Activated CD8-positive, alpha-beta memory T cell treated with anti-CD3 and anti-CD28 coated beads, Interleukin-2, amount 10 ng/mL, durations not matched to agents 7 days and 5 days (primary cell): ENCODE measurements around the gene CHST4. TPM values are rescaled to one million over a fixed set of nuclear protein-coding genes. Genes with fewer than 3 reads are reported as not detected.
"Not testable (repeated sequence)": the region's sequence is repeated elsewhere in the genome, so short reads cannot be mapped to it uniquely, and the experiment has no call there.

Experiments used
- ATAC-seq: fragments of 150-1000 bp; cut with Tn5 transposase; one replicate; pipeline ENCODE4 v1.10.0; 2021; ENCODE audit warnings: moderate library complexity
- CTCF ChIA-PET: fragments of 350-600 bp; sonication (Branson Sonifier 250); formaldehyde crosslinking; loops from one replicate; lab custom pipeline; 2021; ENCODE audit warnings: antibody characterized with exemption; lab: Charles Lee
- DNase-seq: peaks from one replicate; pipeline ENCODE4 v3.0.0-alpha.2; 2020
- H3K27ac Mint-ChIP-seq: one replicate; pipeline ENCODE4 v1.8.0; 2021; ENCODE audit warnings: mild to moderate bottlenecking, mixed read lengths
- H3K27me3 Mint-ChIP-seq: one replicate; pipeline ENCODE4 v1.8.0; 2021; ENCODE audit warnings: mixed read lengths
- H3K36me3 Mint-ChIP-seq: one replicate; pipeline ENCODE4 v1.8.0; 2021; ENCODE audit warnings: mild to moderate bottlenecking, mixed read lengths
- H3K4me1 Mint-ChIP-seq: one replicate; pipeline ENCODE4 v1.8.0; 2021; ENCODE audit warnings: mixed read lengths
- H3K4me3 Mint-ChIP-seq: one replicate; pipeline ENCODE4 v1.8.0; 2021; ENCODE audit warnings: mild to moderate bottlenecking, moderate library complexity, mixed read lengths
- H3K9me3 Mint-ChIP-seq: one replicate; pipeline ENCODE4 v1.8.0; 2022; ENCODE audit warnings: low read depth, mixed read lengths
- total RNA-seq, 2 experiments: library from RNA; stranded (reverse); gene quantifications; one replicate each; pipeline ENCODE4 v1.2.3, GENCODE V29; 2021

Gene CHST4
- total RNA-seq, 2 experiments from 2014 or later, result not detected

DNA sequence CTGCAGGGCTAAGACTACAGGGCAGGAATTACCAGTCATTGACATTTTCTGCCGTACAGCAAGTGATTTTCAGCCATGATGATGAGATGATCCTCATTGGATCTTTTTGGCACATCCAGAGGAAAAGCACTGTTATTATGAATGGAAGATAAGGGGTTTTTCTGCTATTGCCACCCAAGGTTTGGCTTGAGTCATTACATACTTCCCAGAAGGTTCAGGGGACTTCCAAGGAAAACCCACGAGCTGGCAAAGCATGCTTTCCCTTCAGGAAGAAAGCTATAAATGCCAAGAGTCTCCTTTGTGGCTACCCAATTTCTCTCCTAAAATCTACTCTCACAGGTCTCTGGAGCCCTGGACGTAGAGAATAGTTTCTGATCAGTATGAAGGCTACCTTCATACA, 6.1 kb downstream of the CHST4 start:
- Mint-ChIP-seq H3K36me3 (no peaks in the 10 kb centered on the region), H3K4me3 (no peak overlapping the region), H3K27me3 (peaks cover 17% of the 10 kb centered on the region), H3K4me1 (no peaks in the 10 kb centered on the region), H3K27ac (no peak overlapping the region), H3K9me3 (no peaks in the 10 kb centered on the region)
- no peak for DNase-seq
- CTCF ChIA-PET, result no interaction called here
- ATAC-seq, result no peak

DNA sequence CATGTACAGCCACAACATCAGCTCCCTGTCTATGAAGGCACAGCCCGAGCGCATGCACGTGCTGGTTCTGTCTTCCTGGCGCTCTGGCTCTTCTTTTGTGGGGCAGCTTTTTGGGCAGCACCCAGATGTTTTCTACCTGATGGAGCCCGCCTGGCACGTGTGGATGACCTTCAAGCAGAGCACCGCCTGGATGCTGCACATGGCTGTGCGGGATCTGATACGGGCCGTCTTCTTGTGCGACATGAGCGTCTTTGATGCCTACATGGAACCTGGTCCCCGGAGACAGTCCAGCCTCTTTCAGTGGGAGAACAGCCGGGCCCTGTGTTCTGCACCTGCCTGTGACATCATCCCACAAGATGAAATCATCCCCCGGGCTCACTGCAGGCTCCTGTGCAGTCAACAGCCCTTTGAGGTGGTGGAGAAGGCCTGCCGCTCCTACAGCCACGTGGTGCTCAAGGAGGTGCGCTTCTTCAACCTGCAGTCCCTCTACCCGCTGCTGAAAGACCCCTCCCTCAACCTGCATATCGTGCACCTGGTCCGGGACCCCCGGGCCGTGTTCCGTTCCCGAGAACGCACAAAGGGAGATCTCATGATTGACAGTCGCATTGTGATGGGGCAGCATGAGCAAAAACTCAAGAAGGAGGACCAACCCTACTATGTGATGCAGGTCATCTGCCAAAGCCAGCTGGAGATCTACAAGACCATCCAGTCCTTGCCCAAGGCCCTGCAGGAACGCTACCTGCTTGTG, 10.7 kb downstream of the CHST4 start:
- Mint-ChIP-seq H3K36me3 (no peaks in the 10 kb centered on the region), H3K27ac (no peak overlapping the region), H3K4me1 (no peaks in the 10 kb centered on the region), H3K4me3 (no peak overlapping the region), H3K27me3 (peaks cover 4% of the 10 kb centered on the region), H3K9me3 (no peaks in the 10 kb centered on the region)
- DNase-seq (no peak), ATAC-seq (no peak)
- CTCF ChIA-PET, result interaction anchor here (1.9 kb wide), 1 partner anchor 124 kb away, joined by 8 read pairs; no protein-coding TSS in a partner anchor

DNA sequence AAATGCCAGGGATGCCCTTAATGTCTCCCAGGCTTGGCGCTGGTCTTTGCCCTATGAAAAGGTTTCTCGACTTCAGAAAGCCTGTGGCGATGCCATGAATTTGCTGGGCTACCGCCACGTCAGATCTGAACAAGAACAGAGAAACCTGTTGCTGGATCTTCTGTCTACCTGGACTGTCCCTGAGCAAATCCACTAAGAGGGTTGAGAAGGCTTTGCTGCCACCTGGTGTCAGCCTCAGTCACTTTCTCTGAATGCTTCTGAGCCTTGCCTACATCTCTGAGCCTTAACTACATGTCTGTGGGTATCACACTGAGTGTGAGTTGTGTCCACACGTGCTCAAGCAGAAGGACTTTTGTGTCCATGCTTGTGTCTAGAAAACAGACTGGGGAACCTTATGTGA, 11.4 kb downstream of the CHST4 start:
- no peak overlapping the region for H3K27ac Mint-ChIP-seq
- H3K4me1 Mint-ChIP-seq, result peaks cover 2% of the 10 kb centered on the region
- CTCF ChIA-PET, result interaction anchor here (1.1 to 2.5 kb wide), 5 partner anchors 18 to 127 kb away, joined by 3 to 11 read pairs (median 4); no protein-coding TSS in a partner anchor
- no peaks in the 10 kb centered on the region for H3K9me3 Mint-ChIP-seq
- no peak overlapping the region for H3K4me3 Mint-ChIP-seq
- no peaks in the 10 kb centered on the region for H3K36me3 Mint-ChIP-seq
- ATAC-seq (peak; percentile 69), DNase-seq (peak; percentile 50)
- peaks cover 4% of the 10 kb centered on the region for H3K27me3 Mint-ChIP-seq

DNA sequence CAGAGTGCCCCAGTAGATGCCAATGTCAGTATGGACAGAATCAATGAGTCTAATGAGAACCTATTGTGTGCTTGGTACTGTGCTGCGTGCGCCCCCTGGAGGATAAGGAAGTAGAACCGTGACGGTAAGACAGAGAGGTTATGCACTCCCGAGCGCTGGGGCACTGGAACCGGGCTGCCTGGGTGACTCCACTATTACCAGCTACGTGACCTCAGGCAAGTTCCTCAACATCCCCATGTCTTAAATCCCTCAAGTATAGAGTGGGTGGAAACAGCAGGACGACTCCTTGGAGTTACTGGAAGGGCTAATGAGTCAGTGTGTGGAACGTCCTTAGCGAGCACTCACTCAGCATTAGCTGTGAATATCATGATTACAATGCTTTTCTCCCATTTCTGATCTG, 16.2 kb downstream of the CHST4 start:
- no peaks in the 10 kb centered on the region for H3K36me3 Mint-ChIP-seq
- H3K9me3 Mint-ChIP-seq, result no peaks in the 10 kb centered on the region
- no peaks in the 10 kb centered on the region for H3K27me3 Mint-ChIP-seq
- peaks cover 2% of the 10 kb centered on the region for H3K4me1 Mint-ChIP-seq
- DNase-seq (peak; percentile 75), ATAC-seq (peak; percentile 91)
- no peak overlapping the region for H3K4me3 Mint-ChIP-seq
- no peak overlapping the region for H3K27ac Mint-ChIP-seq
- CTCF ChIA-PET, result interaction anchor here (1.0 to 2.1 kb wide), 4 partner anchors 42 to 131 kb away, joined by 3 to 9 read pairs (median 6); no protein-coding TSS in a partner anchor

DNA sequence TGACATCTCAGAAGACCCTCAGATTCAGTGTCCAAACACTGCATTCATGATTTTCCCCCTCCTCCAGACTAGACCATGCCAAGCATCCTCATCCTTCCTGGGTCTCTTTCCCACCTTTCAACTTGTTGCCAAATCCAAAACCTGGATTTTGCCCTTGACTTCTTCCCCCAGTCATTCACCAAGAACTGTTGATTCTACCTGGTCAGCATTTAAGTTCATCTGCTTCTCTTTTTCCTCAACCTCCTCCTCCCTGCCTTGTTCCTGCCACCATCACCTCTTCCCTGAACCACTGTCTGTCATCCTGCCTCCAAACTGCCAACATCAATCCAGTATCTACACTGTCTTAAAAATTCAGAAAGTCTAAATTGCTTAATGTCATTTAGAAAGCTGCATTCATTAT, 20.9 kb downstream of the CHST4 start:
- H3K4me3 Mint-ChIP-seq, result no peak overlapping the region
- DNase-seq, result no peak
- H3K36me3 Mint-ChIP-seq, result no peaks in the 10 kb centered on the region
- H3K27ac Mint-ChIP-seq, result no peak overlapping the region
- CTCF ChIA-PET, result no interaction called here
- H3K27me3 Mint-ChIP-seq, result peaks cover 10% of the 10 kb centered on the region
- H3K9me3 Mint-ChIP-seq, result no peaks in the 10 kb centered on the region
- peaks cover 2% of the 10 kb centered on the region for H3K4me1 Mint-ChIP-seq
- ATAC-seq, result no peak

DNA sequence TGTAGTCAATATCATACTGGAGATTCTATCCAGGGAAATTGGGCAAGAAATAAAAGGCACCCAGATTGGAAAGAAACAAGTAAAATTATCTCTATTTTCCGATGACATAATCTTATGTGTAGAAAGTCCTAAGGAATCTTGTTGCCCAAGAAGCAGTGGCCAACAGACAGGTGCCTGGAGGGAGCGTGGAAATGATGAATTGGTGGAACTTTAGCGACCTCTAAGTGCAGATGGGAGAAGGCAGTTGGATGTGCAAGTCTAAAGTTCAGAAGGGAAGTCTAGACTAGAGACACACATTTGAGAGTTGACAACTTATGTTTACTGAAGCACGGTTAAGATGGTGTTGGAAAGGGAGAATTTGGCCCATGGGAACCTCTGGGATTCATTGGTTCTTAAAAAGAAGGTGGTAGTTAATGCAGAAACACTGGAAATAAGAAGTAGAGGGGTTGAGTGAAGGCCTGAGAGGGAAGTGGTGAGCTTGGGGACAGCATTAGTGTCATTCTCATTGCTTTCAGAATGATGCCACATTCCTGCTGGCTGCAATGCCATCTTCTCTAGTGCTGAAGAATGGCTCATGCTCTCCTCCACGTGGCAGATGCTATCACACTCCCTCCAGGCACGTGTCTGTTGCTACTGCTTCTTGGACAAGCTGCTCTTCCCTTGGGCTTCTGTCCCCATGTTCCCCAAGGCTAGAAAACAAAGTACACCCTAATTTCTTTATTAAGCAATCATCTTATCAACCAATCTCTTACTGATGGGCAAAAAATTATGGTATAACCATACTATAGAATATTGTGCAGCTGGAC, 26.7 kb downstream of the CHST4 start:
- Mint-ChIP-seq H3K4me3 (no peak overlapping the region), H3K27me3 (peaks cover 18% of the 10 kb centered on the region), H3K36me3 (no peaks in the 10 kb centered on the region), H3K4me1 (no peaks in the 10 kb centered on the region), H3K27ac (no peak overlapping the region), H3K9me3 (no peaks in the 10 kb centered on the region)
- no peak for DNase-seq
- no peak for ATAC-seq
- CTCF ChIA-PET, result interaction anchor here (1.6 to 1.7 kb wide), 2 partner anchors 12 to 58 kb away, joined by 4 to 6 read pairs; no protein-coding TSS in a partner anchor

DNA sequence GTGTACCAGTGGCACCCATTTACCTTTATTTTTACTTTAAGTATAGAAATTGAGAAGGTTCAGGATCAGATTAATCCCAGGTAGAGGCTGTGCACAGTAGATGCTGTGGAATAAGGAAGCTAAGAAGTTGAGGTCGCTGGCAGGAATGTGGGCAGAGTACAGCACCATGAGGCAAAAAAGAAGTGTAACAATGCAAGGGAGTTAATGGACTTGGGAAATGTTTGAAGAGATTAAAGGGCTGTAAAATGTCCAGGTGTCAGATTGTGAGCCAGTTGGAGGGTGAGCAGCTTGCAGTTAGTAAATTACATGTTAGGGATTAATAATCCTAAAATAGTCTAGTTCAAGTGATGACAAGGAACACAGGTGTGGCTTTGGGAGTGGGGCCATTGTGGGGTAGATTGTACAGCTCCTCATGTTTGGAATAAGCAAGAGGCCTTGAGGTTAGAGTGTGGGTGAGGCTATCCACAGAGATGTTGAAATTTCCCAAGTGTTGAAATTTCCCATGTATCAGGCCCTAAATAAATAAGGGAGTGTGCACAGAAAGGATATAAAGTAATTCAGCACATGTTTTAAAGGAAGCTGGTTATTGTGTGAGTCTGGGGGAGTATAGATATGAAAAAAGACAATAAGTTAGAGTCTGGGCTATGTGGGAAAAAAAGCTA, 29.1 kb downstream of the CHST4 start:
- Mint-ChIP-seq H3K9me3 (no peaks in the 10 kb centered on the region), H3K27me3 (peaks cover 32% of the 10 kb centered on the region), H3K36me3 (no peaks in the 10 kb centered on the region), H3K4me1 (no peaks in the 10 kb centered on the region), H3K4me3 (no peak overlapping the region), H3K27ac (no peak overlapping the region)
- DNase-seq, result no peak
- no peak for ATAC-seq
- CTCF ChIA-PET, result interaction anchor here (1.5 to 1.6 kb wide), 2 partner anchors 9 to 17 kb away, joined by 4 to 5 read pairs; no protein-coding TSS in a partner anchor

DNA sequence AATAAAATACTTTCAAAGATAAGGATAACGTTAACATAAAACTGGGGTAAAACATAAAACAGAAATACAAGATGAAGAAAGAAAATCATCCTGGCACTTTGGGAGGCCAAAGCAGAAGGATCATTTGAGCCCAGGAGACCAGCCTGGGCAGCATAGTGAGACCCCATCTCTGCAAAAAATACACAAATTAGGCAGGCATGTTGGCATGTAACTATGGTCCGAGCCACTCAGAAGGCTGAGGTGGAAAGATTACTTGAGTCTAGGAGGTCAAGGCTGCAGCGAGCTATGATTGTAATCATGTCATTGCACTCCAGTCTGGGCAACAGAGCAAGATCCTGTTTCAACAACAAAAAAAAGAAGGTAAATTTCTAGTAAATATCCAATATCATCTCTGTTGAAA, 31.1 kb downstream of the CHST4 start:
- DNase-seq, result no peak
- Mint-ChIP-seq H3K4me3 (no peak overlapping the region), H3K4me1 (no peaks in the 10 kb centered on the region), H3K27me3 (peaks cover 31% of the 10 kb centered on the region), H3K27ac (no peak overlapping the region), H3K36me3 (no peaks in the 10 kb centered on the region), H3K9me3 (no peaks in the 10 kb centered on the region)
- ATAC-seq, result no peak
- CTCF ChIA-PET, result no interaction called here

DNA sequence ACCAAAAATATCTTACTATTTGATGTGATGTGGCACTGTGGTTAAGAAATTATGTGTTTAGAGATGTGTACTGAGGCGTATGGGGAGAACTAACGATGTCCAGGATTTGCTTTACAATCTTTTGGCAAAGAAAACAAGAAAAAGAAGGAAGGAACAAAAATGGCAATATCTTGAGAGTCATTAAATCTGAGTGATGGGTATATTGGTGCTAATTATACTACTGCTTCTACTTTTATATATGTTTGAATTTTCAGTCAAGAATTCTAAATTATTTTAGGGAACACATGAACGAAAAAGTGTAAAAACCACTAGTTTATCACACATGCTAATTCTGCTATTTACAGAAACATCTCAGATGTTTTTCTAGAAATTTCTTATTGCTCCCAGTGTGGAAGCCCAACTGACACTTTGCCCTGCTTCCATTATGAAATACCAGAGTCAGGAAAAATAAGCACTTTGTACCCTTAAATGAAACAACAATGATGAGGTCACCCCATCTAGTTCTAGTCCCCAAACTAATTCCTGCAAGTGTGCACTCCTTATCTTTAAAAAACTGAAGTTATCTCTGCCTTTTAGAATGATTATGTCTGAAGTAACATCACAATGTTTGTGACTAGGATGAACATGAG, 31.8 kb downstream of the CHST4 start:
- H3K27me3 Mint-ChIP-seq, result peaks cover 28% of the 10 kb centered on the region
- H3K4me3 Mint-ChIP-seq, result no peak overlapping the region
- H3K27ac Mint-ChIP-seq, result no peak overlapping the region
- no peak for DNase-seq
- H3K4me1 Mint-ChIP-seq, result no peaks in the 10 kb centered on the region
- ATAC-seq, result no peak
- peaks cover 2% of the 10 kb centered on the region for H3K36me3 Mint-ChIP-seq
- H3K9me3 Mint-ChIP-seq, result no peaks in the 10 kb centered on the region
- CTCF ChIA-PET, result no interaction called here

DNA sequence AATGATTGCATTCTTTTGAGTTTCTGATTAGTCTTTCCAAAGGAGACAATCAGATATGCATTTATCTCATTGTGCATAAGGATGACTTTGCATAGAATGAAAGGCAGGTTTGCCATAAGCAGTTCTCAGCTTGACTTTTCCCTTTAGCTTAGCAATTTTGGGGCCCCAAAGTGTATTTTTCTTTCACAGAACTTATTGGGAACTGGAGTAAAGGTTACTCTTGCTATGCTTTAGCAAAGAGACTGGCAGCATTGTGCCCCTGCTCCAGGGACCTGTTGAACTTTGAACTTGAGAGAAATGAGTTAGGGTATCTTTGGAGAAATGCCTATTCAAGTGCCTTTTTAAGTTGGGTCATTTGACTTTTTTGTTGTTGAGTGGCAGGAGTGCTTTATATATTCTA, 33.6 kb downstream of the CHST4 start:
- CTCF ChIA-PET, result no interaction called here
- no peak for ATAC-seq

DNA sequence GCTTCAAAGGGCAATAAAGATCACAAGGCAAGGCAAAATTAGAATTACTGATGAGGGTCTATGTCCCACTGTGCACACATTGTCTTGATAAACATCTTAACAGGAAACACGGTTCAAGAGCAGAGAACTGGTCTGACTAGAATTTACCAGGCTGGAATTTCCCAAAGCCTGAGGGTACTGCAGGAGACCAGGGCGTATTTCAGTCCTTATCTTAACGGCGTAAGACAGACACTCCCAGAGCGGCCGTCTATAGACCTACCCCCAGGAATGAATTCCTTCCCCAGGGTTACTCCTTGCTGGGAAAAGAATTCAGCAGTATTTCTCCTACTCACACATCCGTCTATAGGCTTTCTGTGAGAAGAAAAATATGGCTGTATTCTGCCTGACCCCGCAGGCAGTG, 35.7 kb downstream of the CHST4 start:
- CTCF ChIA-PET, DNase-seq, H3K36me3 Mint-ChIP-seq, H3K9me3 Mint-ChIP-seq, ATAC-seq, H3K4me3 Mint-ChIP-seq, H3K27ac Mint-ChIP-seq: not testable (repeated sequence)
- peaks cover 18% of the 10 kb centered on the region for H3K4me1 Mint-ChIP-seq
- H3K27me3 Mint-ChIP-seq, result peaks cover 28% of the 10 kb centered on the region

More for the DNA sequence above, 33.6 kb downstream of the CHST4 start:
- Mint-ChIP-seq H3K9me3 (no peaks in the 10 kb centered on the region), H3K27ac (no peak overlapping the region), H3K4me1 (peaks cover 5% of the 10 kb centered on the region), H3K36me3 (peaks cover 2% of the 10 kb centered on the region), H3K27me3 (peaks cover 28% of the 10 kb centered on the region), H3K4me3 (no peak overlapping the region)
- DNase-seq, result no peak

DNA sequence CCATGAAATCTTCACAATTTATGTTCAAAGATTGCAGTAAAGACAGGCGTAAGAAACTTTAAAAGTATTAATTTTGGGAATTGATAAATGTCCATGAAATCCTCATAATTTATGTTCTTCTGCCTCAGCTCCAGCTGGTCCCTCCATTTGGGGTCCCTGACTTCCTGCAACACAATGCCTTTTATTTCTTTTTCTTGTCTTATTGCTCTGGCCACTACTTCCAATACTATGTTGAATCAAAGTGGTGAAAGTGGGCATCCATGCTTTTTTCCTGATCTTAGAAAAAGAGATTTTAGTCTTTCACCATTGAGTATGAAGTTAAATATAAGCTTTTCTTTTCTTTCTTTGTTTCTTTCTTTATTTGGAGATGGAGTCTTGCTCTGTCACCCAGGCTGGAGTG, 36.3 kb downstream of the CHST4 start:
- peaks cover 2% of the 10 kb centered on the region for H3K36me3 Mint-ChIP-seq
- H3K4me1 Mint-ChIP-seq, result peaks cover 18% of the 10 kb centered on the region
- ATAC-seq, result no peak

More for the DNA sequence above, 36.3 kb downstream of the CHST4 start:
- peaks cover 26% of the 10 kb centered on the region for H3K27me3 Mint-ChIP-seq
- CTCF ChIA-PET, result no interaction called here
- H3K9me3 Mint-ChIP-seq, result no peaks in the 10 kb centered on the region
- no peak for DNase-seq
- H3K27ac Mint-ChIP-seq, result no peak overlapping the region
- no peak overlapping the region for H3K4me3 Mint-ChIP-seq
